Suppressor macrophage (primary cell): ENCODE data around the gene STXBP5L.
"Not testable (repeated sequence)": the region's sequence is repeated elsewhere in the genome, so short reads cannot be mapped to it uniquely, and the experiment has no call there.

Source experiments
- DNase-seq, 4 experiments: peaks; one replicate each; pipeline ENCODE4 v3.0.0-alpha.2; 2020 to 2022
- total RNA-seq, 17 experiments: gene quantifications; one replicate each; lab custom pipeline; 2026; ENCODE audit warnings: mixed read lengths in 6 of 17, inconsistent platforms in 3 of 17; lab: John Stamatoyannopoulos, UW

STXBP5L gene
- total RNA-seq, result 0 to 4.6 (median 0) reads per million in 17 experiments

DNA sequence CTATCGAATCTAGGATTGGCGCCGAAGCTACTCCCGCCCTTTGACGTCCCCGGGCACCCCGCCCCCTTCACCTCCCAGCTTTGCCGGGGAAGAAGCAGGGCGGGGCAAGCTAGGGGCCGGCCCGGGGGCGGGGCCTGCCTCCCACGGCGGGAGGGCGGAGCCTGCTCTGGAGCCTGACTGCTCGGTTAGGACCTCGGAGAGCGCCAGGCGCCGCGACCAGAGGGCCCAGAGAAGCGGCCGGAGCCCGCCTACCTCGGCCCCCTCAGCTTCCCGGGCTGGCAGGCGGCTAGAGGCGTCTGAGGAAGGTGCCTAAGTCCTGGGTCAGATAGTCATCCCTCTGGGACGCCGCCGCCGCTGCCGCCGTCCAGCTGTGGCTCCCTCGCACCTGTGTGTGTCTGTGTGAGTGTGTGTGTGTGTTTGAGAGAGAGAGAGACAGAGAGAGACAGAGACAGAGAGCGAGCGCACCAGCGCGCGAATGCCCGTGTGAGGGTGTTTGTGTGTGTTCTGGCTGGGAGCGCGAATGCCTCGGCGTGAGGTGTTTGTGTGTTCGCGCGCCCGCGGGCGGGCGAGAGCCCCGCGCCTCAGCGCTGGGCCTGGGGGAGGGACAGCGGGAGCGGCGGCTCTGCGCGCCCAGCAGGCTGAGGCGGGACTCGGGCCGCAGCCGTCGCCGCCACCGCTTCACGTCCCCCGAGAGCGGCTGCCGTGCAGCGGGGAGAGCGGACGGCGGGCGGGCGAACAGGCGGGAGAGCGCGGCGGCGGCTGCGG is at the start of gene STXBP5L:
STXBP5L (plus strand) TSS at position 176 of the 765 bp plus-strand sequence. CDS start 1,374 bp downstream, outside the sequence.
- DNase-seq, result peak; percentile 45 to 72 (median 56)

- DNase-seq, result no peak
Measured at GRCh38 chr3:120858521-120858920, 49.5 kb upstream of the STXBP5L start.

DNA sequence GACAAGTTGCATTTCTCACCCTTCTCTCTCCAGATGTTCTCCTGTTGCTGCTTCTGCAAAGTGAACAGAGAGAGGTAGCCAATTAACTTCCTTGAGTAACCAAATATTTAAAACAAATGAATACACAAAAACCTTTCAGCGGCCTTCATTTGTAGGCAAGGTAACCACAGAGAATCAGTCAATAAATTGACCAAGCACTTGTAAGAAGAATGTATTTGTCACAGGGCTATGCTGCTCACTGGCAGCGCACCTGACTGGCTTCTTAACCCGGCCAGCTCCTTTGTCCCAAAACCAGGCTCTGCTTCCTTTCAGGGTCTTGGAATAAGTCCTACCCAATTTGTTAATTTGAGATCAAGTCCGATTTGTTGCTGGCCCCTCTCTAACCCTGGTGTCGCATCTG is 43.5 kb upstream of the STXBP5L start:
- no peak for DNase-seq

DNA sequence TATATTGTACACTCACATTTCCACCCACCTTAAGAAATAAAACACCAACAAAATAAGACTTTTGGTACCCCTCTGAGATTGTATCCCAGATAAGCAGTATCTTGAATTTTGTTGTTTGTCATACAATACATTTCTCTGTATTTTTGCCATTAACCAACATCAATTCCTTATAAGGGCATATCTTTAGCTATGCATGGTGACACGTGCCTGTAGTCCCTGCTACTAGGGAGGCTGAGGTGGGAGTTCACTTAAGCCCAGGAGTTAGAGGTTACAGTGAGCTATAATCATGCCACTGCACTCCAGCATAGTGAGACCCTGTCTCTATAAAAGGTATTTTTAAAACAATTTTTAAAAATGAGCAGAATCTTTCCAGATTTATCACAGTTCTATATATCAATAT is 32.5 kb upstream of the STXBP5L start:
- DNase-seq, result no peak

DNA sequence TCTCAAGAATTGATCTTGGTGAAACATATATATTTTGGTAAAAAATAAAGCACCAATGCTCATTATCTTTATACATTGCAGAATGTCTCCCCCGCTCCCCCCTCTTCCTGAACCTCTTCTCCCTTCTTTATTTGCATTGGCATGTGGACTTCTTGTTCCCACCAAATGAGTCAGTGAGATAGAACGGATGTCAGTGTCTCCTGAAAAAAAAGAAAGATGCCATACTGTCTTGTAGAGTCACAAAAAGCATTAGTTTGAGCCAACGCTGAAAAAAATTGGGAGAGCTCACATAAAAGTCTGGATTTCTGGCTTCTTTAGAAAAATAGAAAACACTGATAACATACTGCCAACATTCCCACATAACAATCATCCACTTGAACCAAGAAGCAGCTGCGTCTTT is 32.0 kb upstream of the STXBP5L start:
- no peak for DNase-seq

- no peak for DNase-seq
Measured at GRCh38 chr3:120879411-120879810, 28.6 kb upstream of the STXBP5L start.

DNA sequence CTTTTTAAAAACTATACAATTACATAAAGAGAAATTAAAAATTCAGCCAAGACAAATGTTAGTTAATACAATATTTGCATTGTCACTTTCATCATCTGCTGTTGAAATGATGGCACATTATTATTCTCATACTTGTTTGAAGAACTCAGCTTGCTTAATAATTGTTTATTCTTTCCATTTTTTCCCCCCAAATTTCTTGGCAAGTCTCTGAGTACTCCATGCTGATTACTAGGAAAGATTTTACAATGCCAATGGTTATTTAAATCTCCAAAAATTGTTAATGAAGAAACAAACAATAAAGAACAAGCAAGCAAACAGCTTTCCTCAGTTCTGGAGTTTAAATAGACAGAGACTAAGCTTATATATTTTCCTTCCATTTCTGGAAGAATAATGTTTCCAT is 15.1 kb upstream of the STXBP5L start:
- DNase-seq, result no peak

- no peak for DNase-seq
Measured at GRCh38 chr3:120894316-120895057, 13.5 kb upstream of the STXBP5L start.

DNA sequence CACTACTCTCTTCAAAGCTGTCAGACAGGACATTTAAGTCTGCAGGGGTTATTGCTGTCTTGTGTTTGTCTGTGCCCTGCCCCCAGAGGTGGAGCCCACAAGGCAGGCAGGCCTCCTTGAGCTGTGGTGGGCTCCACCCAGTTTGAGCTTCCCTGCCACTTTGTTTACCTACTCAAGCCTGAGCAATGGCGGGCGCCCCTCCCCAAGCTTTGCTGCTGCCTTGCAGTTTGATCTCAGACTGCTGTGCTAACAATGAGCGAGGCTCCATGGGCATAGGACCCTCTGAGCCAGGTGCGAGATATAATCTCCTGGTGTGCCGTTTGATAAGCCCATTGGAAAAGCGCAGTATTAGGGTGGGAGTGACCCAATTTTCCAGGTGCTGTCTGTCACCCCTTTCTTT is 6.3 kb upstream of the STXBP5L start:
- DNase-seq, result not testable (repeated sequence)

- DNase-seq, result no peak
Measured at GRCh38 chr3:120903221-120903620, 4.8 kb upstream of the STXBP5L start.

- no peak for DNase-seq
Measured at GRCh38 chr3:120907659-120908029, 361 bp upstream of the STXBP5L start.

DNA sequence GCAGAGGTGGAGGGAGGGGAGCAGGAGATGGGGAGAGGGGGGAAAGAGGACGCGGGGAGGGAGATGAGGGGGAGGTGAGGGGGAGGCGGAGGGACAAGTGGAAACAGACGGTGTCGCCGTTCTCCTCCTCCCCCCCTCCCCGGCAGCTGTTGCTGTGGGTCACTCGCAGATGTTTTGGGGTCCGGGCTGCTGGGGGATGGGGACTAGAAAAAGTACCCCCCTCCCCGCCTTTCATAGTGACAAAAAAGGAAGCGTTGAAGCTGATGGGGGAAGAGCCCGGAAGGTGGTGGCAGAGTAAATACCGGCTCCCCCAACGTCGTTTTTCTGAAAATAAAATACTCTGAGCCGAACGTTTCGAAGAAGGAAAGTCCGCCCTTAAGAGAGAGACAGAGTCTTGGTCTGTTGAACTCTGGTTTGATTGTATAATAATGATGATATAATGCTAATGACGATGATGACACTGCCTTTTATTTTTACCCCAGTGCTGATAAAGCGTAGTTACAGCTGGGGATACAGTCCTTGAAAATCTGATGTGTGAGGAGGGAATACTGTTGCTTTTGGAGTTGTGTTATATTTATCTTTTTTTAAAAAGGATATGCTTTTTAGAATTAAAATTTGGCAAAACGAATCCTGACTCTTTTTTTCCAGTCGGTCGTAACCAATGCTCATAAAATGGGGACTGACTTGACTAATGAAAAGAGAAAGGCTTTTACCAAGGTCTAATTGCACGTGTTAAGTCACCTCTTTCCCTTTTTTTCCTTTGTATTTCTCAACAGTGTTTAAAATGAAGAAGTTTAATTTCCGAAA is 993 bp downstream of the STXBP5L start:
- DNase-seq, result no peak

- DNase-seq, result no peak
Measured at GRCh38 chr3:120909602-120909878, 1.5 kb downstream of the STXBP5L start.

GRCh38 chr3:120926146-120926545 is 18.1 kb downstream of the STXBP5L start:
- no peak for DNase-seq

GRCh38 chr3:120928991-120929390 is 21.0 kb downstream of the STXBP5L start:
- DNase-seq, result no peak

DNA sequence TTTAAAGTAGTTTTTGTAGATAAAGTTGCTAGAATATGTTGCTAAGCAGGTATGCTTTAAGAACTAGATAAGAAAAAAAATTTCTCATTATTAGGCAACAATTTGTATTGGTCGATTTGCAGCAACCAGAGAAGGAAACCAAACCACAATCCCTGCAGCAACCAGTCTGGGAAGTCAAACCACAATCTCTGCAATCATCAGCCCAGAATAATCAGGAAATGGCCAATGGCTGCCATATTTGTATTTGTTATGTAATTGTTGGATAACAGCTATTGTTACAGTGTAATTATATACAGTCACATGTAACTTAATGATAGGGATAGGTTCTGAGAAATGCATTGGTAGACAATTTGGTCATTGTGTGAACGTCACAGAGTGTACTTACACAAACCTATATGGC is 23.6 kb downstream of the STXBP5L start:
- DNase-seq, result no peak

GRCh38 chr3:120956143-120956542 is 48.1 kb downstream of the STXBP5L start:
- no peak for DNase-seq

GRCh38 chr3:120982608-120983320 is 74.8 kb downstream of the STXBP5L start:
- no peak for DNase-seq

DNA sequence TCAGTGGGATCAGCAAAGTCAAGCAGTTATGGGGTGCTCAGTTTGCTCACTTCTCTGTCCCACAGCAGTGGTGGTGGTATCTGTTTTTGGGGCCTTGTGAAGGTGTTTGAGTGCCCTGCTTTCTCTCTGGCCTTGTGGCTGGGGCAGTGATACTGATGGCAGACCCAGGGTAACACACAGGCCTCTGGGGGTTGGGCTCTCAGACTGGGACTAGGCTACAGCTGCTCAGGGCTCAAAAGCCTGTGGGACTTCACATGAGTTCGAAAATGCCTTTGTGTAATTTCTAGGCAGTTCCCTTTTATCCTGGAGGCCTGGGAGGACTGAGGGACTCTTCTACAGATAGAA is 75.3 kb downstream of the STXBP5L start:
- no peak for DNase-seq

GRCh38 chr3:120983841-120984240 is 75.8 kb downstream of the STXBP5L start:
- DNase-seq, result no peak

GRCh38 chr3:120985242-120985641 is 77.2 kb downstream of the STXBP5L start:
- DNase-seq, result no peak

- DNase-seq, result no peak
Measured at GRCh38 chr3:120988994-120989393, 81.0 kb downstream of the STXBP5L start.

DNA sequence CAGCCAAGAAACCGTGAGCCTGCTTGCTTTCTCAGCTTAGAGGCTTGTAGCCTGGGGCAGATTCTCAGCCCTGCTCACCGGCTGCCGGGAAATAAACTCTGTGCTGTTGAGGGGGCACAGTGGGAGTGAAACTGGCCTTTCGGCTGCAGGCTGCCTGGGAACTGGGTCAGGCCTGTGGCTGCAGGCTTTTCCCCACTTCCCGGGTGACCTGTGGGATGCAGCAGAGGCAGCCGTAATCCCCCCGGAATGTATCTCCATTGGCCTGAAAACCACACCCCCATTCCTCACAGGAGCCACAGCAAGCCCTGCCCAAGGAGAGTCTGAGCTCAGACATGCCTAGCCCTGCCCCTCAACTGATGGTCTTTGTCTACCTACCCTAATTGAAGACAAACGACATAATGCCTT is 110.9 kb downstream of the STXBP5L start:
- no peak for DNase-seq
